ENCODE data around the gene DEPP1.

Gene DEPP1

GRCh38 chr10:44955413-44956070 lies 23.1 kb downstream of the DEPP1 start:
- no peak overlapping the region for H3K4me3 ChIP-seq (ENCODE audit: low read depth, low read length)

GRCh38 chr10:44954962-44955361 lies 23.6 kb downstream of the DEPP1 start:
- H3K4me3 ChIP-seq (ENCODE audit: low read depth, low read length), result no peak overlapping the region

GRCh38 chr10:44954042-44954441 lies 24.6 kb downstream of the DEPP1 start:
- no peak overlapping the region for H3K4me3 ChIP-seq (ENCODE audit: low read depth, low read length)

GRCh38 chr10:44952779-44953231 lies 25.8 kb downstream of the DEPP1 start:
- no peak overlapping the region for H3K4me3 ChIP-seq (ENCODE audit: low read depth, low read length)

GRCh38 chr10:44951576-44952226 lies 26.9 kb downstream of the DEPP1 start:
- no peak overlapping the region for H3K4me3 ChIP-seq (ENCODE audit: low read depth, low read length)

- no peak overlapping the region for H3K4me3 ChIP-seq (ENCODE audit: low read depth, low read length)
Observed at GRCh38 chr10:44950326-44951225, 28.0 kb downstream of the DEPP1 start.

- no peak overlapping the region for H3K4me3 ChIP-seq (ENCODE audit: low read depth, low read length)
Observed at GRCh38 chr10:44949915-44950314, 28.7 kb downstream of the DEPP1 start.

- H3K4me3 ChIP-seq (ENCODE audit: low read depth, low read length), result no peak overlapping the region
Observed at GRCh38 chr10:44949127-44949802, 29.3 kb downstream of the DEPP1 start.

- no peak overlapping the region for H3K4me3 ChIP-seq (ENCODE audit: low read depth, low read length)
Observed at GRCh38 chr10:44948642-44949041, 30.0 kb downstream of the DEPP1 start.

- H3K4me3 ChIP-seq (ENCODE audit: low read depth, low read length), result no peak overlapping the region
Observed at GRCh38 chr10:44947371-44948152, 31.0 kb downstream of the DEPP1 start.

GRCh38 chr10:44946205-44946604 lies 32.4 kb downstream of the DEPP1 start:
- no peak overlapping the region for H3K4me3 ChIP-seq (ENCODE audit: low read depth, low read length)

- no peak overlapping the region for H3K4me3 ChIP-seq (ENCODE audit: low read depth, low read length)
Observed at GRCh38 chr10:44944354-44944753, 34.3 kb downstream of the DEPP1 start.

GRCh38 chr10:44939691-44940401 lies 38.8 kb downstream of the DEPP1 start:
- H3K4me3 ChIP-seq (ENCODE audit: low read depth, low read length), result no peak overlapping the region

- H3K4me3 ChIP-seq (ENCODE audit: low read depth, low read length), result no peak overlapping the region
Observed at GRCh38 chr10:44938956-44939355, 39.7 kb downstream of the DEPP1 start.

GRCh38 chr10:44937196-44938005 lies 41.2 kb downstream of the DEPP1 start:
- H3K4me3 ChIP-seq (ENCODE audit: low read depth, low read length), result no peak overlapping the region

GRCh38 chr10:44936314-44936975 lies 42.2 kb downstream of the DEPP1 start:
- H3K4me3 ChIP-seq (ENCODE audit: low read depth, low read length), result no peak overlapping the region

- H3K4me3 ChIP-seq (ENCODE audit: low read depth, low read length), result no peak overlapping the region
Observed at GRCh38 chr10:44935966-44936295, 42.7 kb downstream of the DEPP1 start.

- no peak overlapping the region for H3K4me3 ChIP-seq (ENCODE audit: low read depth, low read length)
Observed at GRCh38 chr10:44935201-44935965, 43.2 kb downstream of the DEPP1 start.
